NT2/D1 (cell line): ENCODE measurements around the gene KRT32.

ENCODE experiments used
- SUZ12 ChIP-seq: IDR thresholded peaks from 2 replicates; pipeline ENCODE4 v1.6.1; 2011; ENCODE audit not compliant: insufficient read length, insufficient read depth; ENCODE audit errors: extremely low read depth
- YY1 ChIP-seq: IDR thresholded peaks from 2 replicates; pipeline ENCODE4 v1.6.1; 2011; ENCODE audit not compliant: insufficient read length, insufficient read depth
- ZNF274 ChIP-seq: IDR thresholded peaks from 2 replicates; pipeline ENCODE4 v1.6.1; 2011; ENCODE audit warnings: mild to moderate bottlenecking, low read depth, low read length

DNA sequence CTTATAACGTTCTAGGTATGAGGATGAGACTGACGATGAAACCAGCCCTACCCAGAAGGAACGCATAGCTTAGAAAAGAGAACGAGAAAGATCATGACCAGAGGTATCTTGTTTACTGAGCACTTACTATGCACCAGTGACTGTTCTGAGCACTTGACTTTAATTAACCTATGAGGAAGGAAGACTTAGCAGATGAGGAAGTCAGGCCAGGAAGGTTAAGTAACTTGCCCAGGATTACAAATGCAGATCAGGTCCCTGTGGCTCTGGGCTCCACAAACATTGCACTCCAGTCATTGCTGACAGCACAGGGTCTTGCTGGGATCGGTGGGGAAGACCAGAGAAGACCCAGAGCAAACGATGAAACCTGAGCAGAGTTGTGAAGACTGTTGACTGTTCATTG lies 31.1 kb upstream of the KRT32 start:
- no peak for TF ChIP-seq SUZ12
- TF ChIP-seq YY1 = no peak
- TF ChIP-seq ZNF274 = no peak
